Activated CD8-positive, alpha-beta memory T cell treated with anti-CD3 and anti-CD28 coated beads, Interleukin-2, amount 50 U/mL, for 1 hour (primary cell): ENCODE measurements around the gene TLCD3B.
"Not testable (repeated sequence)": the region's sequence is repeated elsewhere in the genome, so short reads cannot be mapped to it uniquely, and the experiment has no call there.

ENCODE experiments used
- DNase-seq: peaks from one replicate; pipeline ENCODE4 v3.0.0-alpha.2; 2020; ENCODE audit errors: extremely low read depth

The TLCD3B gene

GRCh38 chr16:30025574-30025973, 5.5 kb downstream of the TLCD3B start:
- no peak for DNase-seq

- no peak for DNase-seq
These were observed 5.9 kb downstream of the TLCD3B start for GRCh38 chr16:30025156-30025555.

- no peak for DNase-seq
These were observed 6.6 kb downstream of the TLCD3B start for GRCh38 chr16:30024451-30024850.

GRCh38 chr16:30023586-30023985, 7.5 kb downstream of the TLCD3B start:
- no peak for DNase-seq

- DNase-seq: no peak
These were observed 8.2 kb downstream of the TLCD3B start, which contains the start of gene C16orf92 for GRCh38 chr16:30022887-30023286. TSS of gene C16orf92 (plus strand) at chr16:30023198. CDS start at chr16:30023341, 143 bp downstream.

- DNase-seq: no peak
These were observed 12.3 kb downstream of the TLCD3B start for GRCh38 chr16:30018731-30019158.

- not testable (repeated sequence) for DNase-seq
These were observed 13.1 kb downstream of the TLCD3B start for GRCh38 chr16:30017937-30018336.

- DNase-seq: no peak
These were observed 13.8 kb downstream of the TLCD3B start for GRCh38 chr16:30017277-30017656.

GRCh38 chr16:30016555-30017276, 14.4 kb downstream of the TLCD3B start:
- DNase-seq: no peak

- not testable (repeated sequence) for DNase-seq
These were observed 15.6 kb downstream of the TLCD3B start for GRCh38 chr16:30015450-30015849.

- not testable (repeated sequence) for DNase-seq
These were observed 18.5 kb downstream of the TLCD3B start for GRCh38 chr16:30012598-30012997.

GRCh38 chr16:30011714-30012504, 19.2 kb downstream of the TLCD3B start:
- no peak for DNase-seq

GRCh38 chr16:30010844-30011713, 20.0 kb downstream of the TLCD3B start, which contains the start of gene DOC2A:
TSS of gene DOC2A (minus strand) at chr16:30011027. CDS start at chr16:30010222, 805 bp downstream.
- no peak for DNase-seq

GRCh38 chr16:30009990-30010843, 20.9 kb downstream of the TLCD3B start:
- DNase-seq: no peak

GRCh38 chr16:30009085-30009862, 21.8 kb downstream of the TLCD3B start:
- DNase-seq: no peak

- DNase-seq: no peak
These were observed 23.6 kb downstream of the TLCD3B start for GRCh38 chr16:30007378-30007895.

- DNase-seq: no peak
These were observed 24.3 kb downstream of the TLCD3B start for GRCh38 chr16:30006659-30007377.

- DNase-seq: no peak
These were observed 25.0 kb downstream of the TLCD3B start for GRCh38 chr16:30006095-30006473.
